ENCODE data around the gene XIRP1.

XIRP1 gene

DNA sequence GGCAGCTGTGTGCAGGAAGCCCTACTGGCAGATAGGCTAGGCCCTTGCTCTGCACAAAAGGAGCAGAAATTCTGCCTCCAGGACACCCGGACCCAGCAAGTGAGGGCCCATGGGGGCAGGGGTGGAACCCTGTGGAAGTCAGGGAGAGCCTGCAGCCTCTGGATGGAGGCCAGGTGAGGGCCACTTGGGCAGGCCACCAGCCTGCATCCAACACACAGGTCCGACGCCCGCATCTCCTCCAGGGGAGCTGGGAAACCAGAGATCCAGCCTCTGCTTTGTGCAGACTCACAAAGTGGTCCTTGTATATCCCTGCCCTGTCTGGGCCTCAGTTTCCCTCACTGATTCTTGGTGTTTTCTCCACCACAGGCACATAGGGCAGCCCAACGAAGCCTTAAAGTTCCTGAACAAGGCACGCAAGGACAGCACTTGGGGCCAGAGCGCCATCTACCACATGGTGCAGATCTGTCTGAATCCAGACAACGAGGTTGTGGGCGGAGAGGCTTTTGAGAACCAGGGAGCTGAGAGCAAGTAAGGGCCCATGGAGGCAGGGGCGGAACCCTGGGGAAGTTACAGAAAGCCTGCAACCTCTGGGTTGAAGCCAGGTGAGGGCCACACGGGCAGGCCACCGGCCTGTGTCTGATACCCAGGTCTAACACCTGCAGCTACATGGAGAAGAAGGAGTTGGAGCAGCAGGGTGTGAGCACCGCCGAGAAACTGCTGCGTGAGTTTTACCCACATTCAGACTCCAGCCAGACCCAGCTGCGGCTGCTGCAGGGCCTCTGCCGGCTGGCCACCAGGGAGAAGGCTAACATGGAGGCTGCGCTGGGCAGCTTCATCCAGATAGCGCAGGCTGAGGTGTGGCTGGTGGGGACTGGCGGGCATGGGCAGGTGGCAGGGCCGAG lies 55.6 kb downstream of the XIRP1 start:
- no peak for DNase-seq (ENCODE audit: low read depth)
- TF ChIP-seq, protein P1, sequence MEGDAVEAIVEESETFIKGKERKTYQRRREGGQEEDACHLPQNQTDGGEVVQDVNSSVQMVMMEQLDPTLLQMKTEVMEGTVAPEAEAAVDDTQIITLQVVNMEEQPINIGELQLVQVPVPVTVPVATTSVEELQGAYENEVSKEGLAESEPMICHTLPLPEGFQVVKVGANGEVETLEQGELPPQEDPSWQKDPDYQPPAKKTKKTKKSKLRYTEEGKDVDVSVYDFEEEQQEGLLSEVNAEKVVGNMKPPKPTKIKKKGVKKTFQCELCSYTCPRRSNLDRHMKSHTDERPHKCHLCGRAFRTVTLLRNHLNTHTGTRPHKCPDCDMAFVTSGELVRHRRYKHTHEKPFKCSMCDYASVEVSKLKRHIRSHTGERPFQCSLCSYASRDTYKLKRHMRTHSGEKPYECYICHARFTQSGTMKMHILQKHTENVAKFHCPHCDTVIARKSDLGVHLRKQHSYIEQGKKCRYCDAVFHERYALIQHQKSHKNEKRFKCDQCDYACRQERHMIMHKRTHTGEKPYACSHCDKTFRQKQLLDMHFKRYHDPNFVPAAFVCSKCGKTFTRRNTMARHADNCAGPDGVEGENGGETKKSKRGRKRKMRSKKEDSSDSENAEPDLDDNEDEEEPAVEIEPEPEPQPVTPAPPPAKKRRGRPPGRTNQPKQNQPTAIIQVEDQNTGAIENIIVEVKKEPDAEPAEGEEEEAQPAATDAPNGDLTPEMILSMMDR (IDR thresholded peaks at IDR 0.05; ENCODE audit: low read depth, low read length, missing control alignments) = no peak
- no peak overlapping the region for H3K4me3 ChIP-seq (ENCODE audit: low read depth, low read length)
- in situ Hi-C loops (cut with HindIII; ENCODE audit: low sequenced_read_pairs) = no loop called here

DNA sequence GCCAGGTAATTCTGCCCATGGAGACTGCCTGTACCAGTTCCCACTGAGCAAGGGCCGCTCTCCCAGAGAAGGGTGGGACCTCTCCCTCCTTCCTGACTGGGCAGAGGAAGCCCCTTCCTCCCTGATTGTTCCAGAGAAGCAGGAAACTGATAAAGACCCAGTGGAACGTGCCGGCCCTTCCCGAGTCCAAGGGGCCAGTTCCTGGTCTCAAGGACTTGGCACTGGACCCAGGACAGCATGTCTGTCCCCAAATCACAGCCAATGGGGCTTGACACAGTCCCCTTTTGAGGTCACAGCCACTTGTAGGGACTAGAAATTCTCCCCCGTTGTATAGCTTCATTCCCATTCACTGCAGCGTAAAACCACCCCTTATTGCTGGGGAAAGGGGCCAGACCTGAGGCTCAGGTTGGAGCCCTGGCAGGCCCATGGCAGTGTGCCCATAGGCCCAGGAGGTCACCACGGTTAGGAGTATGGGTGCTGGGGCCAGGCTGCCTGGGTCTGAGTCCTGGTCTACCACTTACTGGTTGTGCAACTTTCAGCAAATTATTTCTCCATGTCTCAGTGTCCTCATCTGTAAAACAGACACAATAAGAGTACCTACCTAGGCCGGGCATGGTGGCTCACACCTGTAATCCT lies 57.1 kb downstream of the XIRP1 start:
- no peak for DNase-seq (ENCODE audit: low read depth)
- TF ChIP-seq, protein P1 (IDR thresholded peaks at IDR 0.05; ENCODE audit: low read depth, low read length, missing control alignments) = no peak
- H3K4me3 ChIP-seq (ENCODE audit: low read depth, low read length) = no peak overlapping the region
- in situ Hi-C loops (cut with HindIII; ENCODE audit: low sequenced_read_pairs) = no loop called here

DNA sequence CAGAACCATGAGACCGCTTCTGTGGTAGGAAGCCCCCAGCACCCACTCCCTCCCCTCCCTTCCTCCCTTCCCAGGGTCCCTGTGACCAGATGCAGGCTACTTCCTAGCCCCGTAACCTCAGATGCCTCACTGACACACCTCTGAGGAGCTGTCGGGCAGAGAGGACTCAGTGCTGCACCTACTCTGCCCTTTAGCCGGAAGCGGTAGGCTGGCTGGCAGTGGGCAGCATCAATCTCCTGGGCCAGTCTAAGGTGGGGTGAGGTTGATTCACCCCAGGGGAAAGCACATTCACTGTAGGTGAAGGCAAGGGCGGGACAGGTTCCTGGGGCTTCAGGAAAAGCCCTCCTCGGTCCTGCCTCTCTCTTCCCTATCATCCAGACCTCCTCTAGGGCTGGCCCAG lies 58.1 kb downstream of the XIRP1 start:
- in situ Hi-C loops (cut with HindIII; ENCODE audit: low sequenced_read_pairs) = no loop called here

DNA sequence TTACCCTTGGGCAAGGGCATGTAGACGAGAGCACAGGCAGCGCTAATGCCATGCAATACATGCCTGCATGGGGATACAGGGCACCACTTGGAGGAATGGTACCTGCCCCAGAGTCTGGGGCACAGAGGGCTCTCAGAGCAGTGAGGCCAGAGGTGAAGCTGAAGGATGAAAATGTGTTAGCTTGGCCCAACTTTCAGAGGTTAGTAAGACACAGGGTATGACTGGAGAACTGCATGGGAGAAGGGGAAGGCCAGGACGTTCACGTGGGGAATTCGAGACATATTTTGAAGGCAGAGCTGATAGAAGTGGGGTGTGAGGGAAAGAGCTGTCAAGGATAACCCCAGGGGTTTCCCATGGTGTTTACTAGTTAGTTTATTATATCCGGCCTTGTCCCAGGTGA lies 58.6 kb downstream of the XIRP1 start:
- in situ Hi-C loops (cut with HindIII; ENCODE audit: low sequenced_read_pairs) = no loop called here
- TF ChIP-seq, protein P1 (IDR thresholded peaks at IDR 0.05; ENCODE audit: low read depth, low read length, missing control alignments) = no peak
- H3K4me3 ChIP-seq (ENCODE audit: low read depth, low read length) = no peak overlapping the region
- no peak for DNase-seq (ENCODE audit: low read depth)

More for the DNA sequence above, 58.1 kb downstream of the XIRP1 start:
- no peak for DNase-seq (ENCODE audit: low read depth)
- TF ChIP-seq, protein P1 (IDR thresholded peaks at IDR 0.05; ENCODE audit: low read depth, low read length, missing control alignments) = no peak
- H3K4me3 ChIP-seq (ENCODE audit: low read depth, low read length) = no peak overlapping the region
